Renal cortex interstitium (tissue), 11 donors: ENCODE data around the gene SLC24A3. TPM values are rescaled to one million over a fixed set of nuclear protein-coding genes. Genes with fewer than 3 reads are reported as not detected.

Experiments used
- DNase-seq, 11 donors: peaks; one replicate each; pipeline ENCODE4 v3.0.0-alpha.2; 2013; ENCODE audit warnings: low read depth in 9 of 11, low spot score in 4 of 11; ENCODE audit errors: extremely low read depth in 1 of 11
- polyA plus RNA-seq, 3 donors: library from polyadenylated mRNA; unstranded; fragments of 120-200 nt; gene quantifications; one replicate each; pipeline ENCODE4 v1.2.1, GENCODE V29; 2013; ENCODE audit not compliant: insufficient read length in 3 of 3

SLC24A3 gene
- polyA plus RNA-seq, 3 donors = 3.5 to 5.4 (median 4.8) TPM

- DNase-seq = no peak
Observed at GRCh38 chr20:19291024-19291817, 78.8 kb downstream of the SLC24A3 start.

GRCh38 chr20:19291818-19292132 lies 79.3 kb downstream of the SLC24A3 start:
- no peak for DNase-seq

- DNase-seq = no peak
Observed at GRCh38 chr20:19292254-19292653, 79.8 kb downstream of the SLC24A3 start.

- no peak for DNase-seq
Observed at GRCh38 chr20:19295076-19295475, 82.6 kb downstream of the SLC24A3 start.

GRCh38 chr20:19298652-19299051 lies 86.2 kb downstream of the SLC24A3 start:
- no peak for DNase-seq

- no peak for DNase-seq
Observed at GRCh38 chr20:19300395-19300794, 88.0 kb downstream of the SLC24A3 start.

GRCh38 chr20:19301142-19301541 lies 88.7 kb downstream of the SLC24A3 start:
- no peak for DNase-seq

- DNase-seq = no peak
Observed at GRCh38 chr20:19301843-19302242, 89.4 kb downstream of the SLC24A3 start.

GRCh38 chr20:19302714-19303113 lies 90.3 kb downstream of the SLC24A3 start:
- DNase-seq = no peak

- no peak for DNase-seq
Observed at GRCh38 chr20:19304389-19304788, 91.9 kb downstream of the SLC24A3 start.

- DNase-seq = no peak
Observed at GRCh38 chr20:19304886-19305415, 92.5 kb downstream of the SLC24A3 start.

GRCh38 chr20:19308146-19308545 lies 95.7 kb downstream of the SLC24A3 start:
- DNase-seq = no peak

- DNase-seq = no peak
Observed at GRCh38 chr20:19310541-19310940, 98.1 kb downstream of the SLC24A3 start.

GRCh38 chr20:19313342-19314069 lies 101.1 kb downstream of the SLC24A3 start:
- no peak for DNase-seq

- DNase-seq = peak in 1 of 11 donors; percentile 1
Observed at GRCh38 chr20:19314621-19315020, 102.2 kb downstream of the SLC24A3 start.

GRCh38 chr20:19317237-19318069 lies 105.0 kb downstream of the SLC24A3 start:
- no peak for DNase-seq

GRCh38 chr20:19318610-19319009 lies 106.2 kb downstream of the SLC24A3 start:
- no peak for DNase-seq

- DNase-seq = no peak
Observed at GRCh38 chr20:19320005-19320404, 107.6 kb downstream of the SLC24A3 start.

- no peak for DNase-seq
Observed at GRCh38 chr20:19321176-19321575, 108.7 kb downstream of the SLC24A3 start.
